HL-60 (cell line): ENCODE results near the gene VTA1.

Experiments used
- DNase-seq, 2 experiments: peaks; one replicate each; pipeline ENCODE4 v3.0.0-alpha.2; 2010 to 2020; ENCODE audit warnings: low read depth in 1 of 2, low spot score in 1 of 2
- H3K27ac ChIP-seq: fragments of 250-450 bp; sonication (Bioruptor Pico); replicated peaks from 2 replicates; pipeline ENCODE4 v1.5.1; 2020; ENCODE audit warnings: mild to moderate bottlenecking, moderate library complexity
- H3K27me3 ChIP-seq: fragments of 250-450 bp; sonication (Bioruptor Pico); 2 replicates; pipeline ENCODE4 v1.5.1; 2021; ENCODE audit warnings: mild to moderate bottlenecking, moderate library complexity; ENCODE audit not compliant: insufficient read depth, poor library complexity, severe bottlenecking
- H3K4me3 ChIP-seq: replicated peaks from 2 replicates; pipeline ENCODE4 v1.5.1; 2011; ENCODE audit warnings: mild to moderate bottlenecking, control low read depth, low read length; ENCODE audit not compliant: insufficient read depth
- CTCF ChIP-seq: IDR thresholded peaks from one replicate; pipeline ENCODE4 v1.5.1; 2011; ENCODE audit warnings: low read length, control low read depth, inconsistent platforms; ENCODE audit not compliant: insufficient read depth
- GABPA ChIP-seq: IDR thresholded peaks from 2 replicates; pipeline ENCODE4 v1.6.1; 2012; ENCODE audit warnings: low read depth
- POLR2AphosphoS5 ChIP-seq: IDR thresholded peaks from 2 replicates; pipeline ENCODE4 v1.6.1; 2012; ENCODE audit warnings: low read depth
- SPI1 ChIP-seq: IDR thresholded peaks from 2 replicates; pipeline ENCODE4 v1.6.1; 2012; ENCODE audit warnings: low read depth, mild to moderate bottlenecking, borderline replicate concordance
- TF ChIP-seq, protein P1 (sequence below): IDR thresholded peaks from 2 replicates; pipeline ENCODE4 v1.6.1; 2012; ENCODE audit warnings: low read depth; ENCODE audit not compliant: insufficient replicate concordance

The VTA1 gene

GRCh38 chr6:142238881-142239280, 91.8 kb downstream of the VTA1 start:
- DNase-seq: no peak
- Histone ChIP-seq H3K4me3 (no peak overlapping the region), H3K27me3 (no peaks in the 10 kb centered on the region), H3K27ac (no peak overlapping the region)
- TF ChIP-seq CTCF (no peak), SPI1 (no peak)
- TF ChIP-seq, protein P1, sequence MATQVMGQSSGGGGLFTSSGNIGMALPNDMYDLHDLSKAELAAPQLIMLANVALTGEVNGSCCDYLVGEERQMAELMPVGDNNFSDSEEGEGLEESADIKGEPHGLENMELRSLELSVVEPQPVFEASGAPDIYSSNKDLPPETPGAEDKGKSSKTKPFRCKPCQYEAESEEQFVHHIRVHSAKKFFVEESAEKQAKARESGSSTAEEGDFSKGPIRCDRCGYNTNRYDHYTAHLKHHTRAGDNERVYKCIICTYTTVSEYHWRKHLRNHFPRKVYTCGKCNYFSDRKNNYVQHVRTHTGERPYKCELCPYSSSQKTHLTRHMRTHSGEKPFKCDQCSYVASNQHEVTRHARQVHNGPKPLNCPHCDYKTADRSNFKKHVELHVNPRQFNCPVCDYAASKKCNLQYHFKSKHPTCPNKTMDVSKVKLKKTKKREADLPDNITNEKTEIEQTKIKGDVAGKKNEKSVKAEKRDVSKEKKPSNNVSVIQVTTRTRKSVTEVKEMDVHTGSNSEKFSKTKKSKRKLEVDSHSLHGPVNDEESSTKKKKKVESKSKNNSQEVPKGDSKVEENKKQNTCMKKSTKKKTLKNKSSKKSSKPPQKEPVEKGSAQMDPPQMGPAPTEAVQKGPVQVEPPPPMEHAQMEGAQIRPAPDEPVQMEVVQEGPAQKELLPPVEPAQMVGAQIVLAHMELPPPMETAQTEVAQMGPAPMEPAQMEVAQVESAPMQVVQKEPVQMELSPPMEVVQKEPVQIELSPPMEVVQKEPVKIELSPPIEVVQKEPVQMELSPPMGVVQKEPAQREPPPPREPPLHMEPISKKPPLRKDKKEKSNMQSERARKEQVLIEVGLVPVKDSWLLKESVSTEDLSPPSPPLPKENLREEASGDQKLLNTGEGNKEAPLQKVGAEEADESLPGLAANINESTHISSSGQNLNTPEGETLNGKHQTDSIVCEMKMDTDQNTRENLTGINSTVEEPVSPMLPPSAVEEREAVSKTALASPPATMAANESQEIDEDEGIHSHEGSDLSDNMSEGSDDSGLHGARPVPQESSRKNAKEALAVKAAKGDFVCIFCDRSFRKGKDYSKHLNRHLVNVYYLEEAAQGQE: no peak

DNA sequence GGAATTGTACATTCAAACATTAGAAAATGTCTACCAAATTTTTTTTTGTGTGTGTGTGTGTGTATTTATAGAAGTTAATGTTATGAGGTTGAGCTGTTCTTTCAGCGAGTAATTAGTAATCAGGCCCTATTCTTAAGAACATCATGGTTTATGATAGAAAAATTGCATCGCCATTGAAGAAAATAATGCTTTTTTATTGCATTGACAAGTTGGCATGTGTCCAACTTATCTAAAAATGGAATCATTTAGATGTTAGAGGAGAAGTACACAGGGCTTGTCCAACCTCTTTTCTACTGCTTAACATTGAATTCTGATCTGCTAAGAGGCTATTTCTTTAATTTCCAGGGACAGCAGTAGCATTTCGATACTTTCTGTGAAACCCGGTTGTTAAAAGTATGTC, 93.1 kb downstream of the VTA1 start:
- H3K27ac ChIP-seq: no peak overlapping the region
- no peaks in the 10 kb centered on the region for H3K27me3 ChIP-seq
- no peak for DNase-seq
- no peak for TF ChIP-seq GABPA
- TF ChIP-seq, protein P1: no peak
- no peak for TF ChIP-seq POLR2AphosphoS5
- no peak for TF ChIP-seq CTCF
- TF ChIP-seq SPI1: no peak
- H3K4me3 ChIP-seq: no peak overlapping the region

DNA sequence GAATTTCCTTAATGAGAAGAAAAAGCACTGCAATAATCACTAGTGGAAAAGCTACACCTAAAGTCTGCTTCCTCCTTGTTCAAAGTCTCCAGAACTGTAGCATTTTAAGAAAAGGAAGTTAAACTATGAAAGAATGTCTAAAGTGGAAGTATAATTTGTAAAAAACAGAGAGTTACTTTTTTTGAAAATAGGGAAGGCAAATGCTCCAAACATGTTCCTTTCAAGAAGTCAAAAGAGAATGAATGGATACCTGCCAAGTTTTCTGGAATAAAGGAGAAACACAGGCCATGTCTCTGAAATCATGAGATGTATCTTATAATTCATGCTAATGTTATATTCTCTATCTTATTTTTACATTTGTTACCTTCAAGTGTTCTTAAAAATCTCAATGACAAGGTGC, 94.0 kb downstream of the VTA1 start:
- DNase-seq: no peak
- peak; percentile 20; the same call in 1 of the 2 replicates for TF ChIP-seq SPI1
- no peak for TF ChIP-seq GABPA
- Histone ChIP-seq H3K27ac (no peak overlapping the region), H3K27me3 (no peaks in the 10 kb centered on the region), H3K4me3 (no peak overlapping the region)

DNA sequence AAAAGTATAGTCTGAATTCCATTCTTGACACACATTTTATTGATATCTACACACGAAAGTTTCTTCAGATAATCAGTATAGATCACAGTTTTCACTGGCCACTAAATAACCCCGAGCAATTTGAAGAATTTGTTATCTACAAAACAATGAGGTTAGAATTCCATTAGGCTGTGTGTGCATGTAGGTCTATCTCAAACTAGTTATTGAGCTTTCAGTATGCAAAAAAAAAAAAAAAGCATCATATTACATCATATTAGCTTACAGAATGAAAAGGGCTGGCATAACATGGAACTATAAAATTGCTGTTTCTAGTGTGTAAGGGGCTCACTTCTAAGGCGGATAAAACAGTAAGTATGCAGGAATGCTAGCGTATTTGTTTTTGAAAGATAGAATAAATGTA, 95.2 kb downstream of the VTA1 start:
- no peak for DNase-seq
- TF ChIP-seq GABPA: no peak
- TF ChIP-seq SPI1: no peak
- no peak for TF ChIP-seq POLR2AphosphoS5
- TF ChIP-seq, protein P1: no peak
- TF ChIP-seq CTCF: no peak

More for the DNA sequence above, 95.2 kb downstream of the VTA1 start:
- no peak overlapping the region for H3K27ac ChIP-seq
- H3K27me3 ChIP-seq: no peaks in the 10 kb centered on the region
- no peak overlapping the region for H3K4me3 ChIP-seq
